H1 (cell line): ENCODE results near the gene SLC39A8. TPM values are rescaled to one million over a fixed set of nuclear protein-coding genes. Genes with fewer than 3 reads are reported as not detected.

Source experiments
- CTCF ChIA-PET: fragments of 300-600 bp; sonication (Branson Sonifier 250); formaldehyde crosslinking; loops from one replicate; lab custom pipeline; 2021; ENCODE audit not compliant: partially characterized antibody; lab: Charles Lee
- POLR2A ChIA-PET: fragments of 300-600 bp; sonication (Branson Sonifier 250); formaldehyde crosslinking; loops from one replicate; lab custom pipeline; 2021; ENCODE audit warnings: inconsistent platforms; ENCODE audit not compliant: partially characterized antibody; lab: Charles Lee
- DNase-seq, 2 experiments: peaks; one replicate each; pipeline versions ENCODE4 v3.0.0 to v3.0.0-alpha.2; 2010 to 2022; ENCODE audit warnings: low spot score in 2 of 2, low read depth in 1 of 2, mixed read lengths in 1 of 2
- FAIRE-seq: peaks from 2 replicates; lab custom pipeline; 2011; peaks lifted over from hg19 to GRCh38; lab: Jason Lieb, UNC
- H2AFZ ChIP-seq: 2 replicates; pipeline ENCODE4 v1.8.1; 2012; ENCODE audit warnings: low read length, inconsistent platforms
- H2AK5ac ChIP-seq: 2 replicates; pipeline ENCODE4 v1.6.1; 2013; ENCODE audit warnings: low read depth, low read length
- H2BK120ac ChIP-seq: replicated peaks from 2 replicates; pipeline ENCODE3; 2013; ENCODE audit warnings: low read depth, low read length, inconsistent platforms
- H2BK12ac ChIP-seq: 2 replicates; pipeline ENCODE4 v1.6.1; 2013; ENCODE audit warnings: low read depth, low read length
- H2BK15ac ChIP-seq: 2 replicates; pipeline ENCODE4 v1.6.1; 2013; ENCODE audit warnings: low read length
- H2BK20ac ChIP-seq: 2 replicates; pipeline ENCODE4 v1.6.1; 2013; ENCODE audit warnings: low read length
- H2BK5ac ChIP-seq: 2 replicates; pipeline ENCODE4 v1.6.1; 2013; ENCODE audit warnings: low read depth, low read length
- H3K14ac ChIP-seq: 2 replicates; pipeline ENCODE4 v1.6.1; 2013; ENCODE audit warnings: inconsistent platforms; ENCODE audit not compliant: insufficient read length
- H3K18ac ChIP-seq: 2 replicates; pipeline ENCODE4 v1.6.1; 2013; ENCODE audit warnings: low read length; ENCODE audit errors: extremely low read depth
- H3K23ac ChIP-seq: 2 replicates; pipeline ENCODE4 v1.6.1; 2013; ENCODE audit warnings: inconsistent platforms; ENCODE audit not compliant: insufficient read length
- H3K23me2 ChIP-seq: 2 replicates; pipeline ENCODE4 v1.6.1; 2013; ENCODE audit warnings: low read depth, low read length
- H3K27ac ChIP-seq: 2 replicates; pipeline ENCODE4 v1.6.1; 2011; ENCODE audit warnings: low read depth, low read length, inconsistent platforms
- H3K27me3 ChIP-seq, 4 experiments: replicated peaks in 1 of 4; 1 replicate in 1 of 4; 2 replicates in 3 of 4; pipeline versions ENCODE4 v1.6.1 to v1.8.1; 2011 to 2013; ENCODE audit warnings: low read length in 3 of 4, mild to moderate bottlenecking in 3 of 4, inconsistent platforms in 2 of 4, mixed read lengths in 2 of 4, moderate library complexity in 1 of 4; ENCODE audit not compliant: control insufficient read depth in 3 of 4, insufficient read depth in 3 of 4; ENCODE audit errors: extremely low read depth in 1 of 4
- H3K36me3 ChIP-seq, 4 experiments: 2 replicates each; pipeline versions ENCODE4 v1.6.1 to v1.8.1; 2011 to 2013; ENCODE audit warnings: mild to moderate bottlenecking in 4 of 4, low read length in 3 of 4, moderate library complexity in 2 of 4, control low read depth in 1 of 4, inconsistent platforms in 1 of 4; ENCODE audit not compliant: insufficient read depth in 4 of 4, control insufficient read depth in 2 of 4
- H3K4ac ChIP-seq: replicated peaks from 2 replicates; pipeline ENCODE3; 2013; ENCODE audit warnings: low read length, low read depth, mixed read lengths, inconsistent platforms; ENCODE audit not compliant: insufficient read length
- H3K4me1 ChIP-seq, 4 experiments: replicated peaks in 1 of 4; 1 replicate in 1 of 4; 2 replicates in 3 of 4; pipeline versions ENCODE4 v1.6.1 to v1.8.1; 2011 to 2013; ENCODE audit warnings: low read length in 3 of 4, inconsistent platforms in 2 of 4, mixed read lengths in 1 of 4; ENCODE audit not compliant: insufficient read depth in 4 of 4, control insufficient read depth in 3 of 4
- H3K4me2 ChIP-seq, 2 experiments: 2 replicates each; pipeline versions ENCODE4 v1.6.1 to v1.8.1; 2011 to 2013; ENCODE audit warnings: low read depth in 2 of 2, low read length in 2 of 2, control low read depth in 1 of 2, inconsistent platforms in 1 of 2, mild to moderate bottlenecking in 1 of 2; ENCODE audit not compliant: insufficient read depth in 1 of 2
- H3K4me3 ChIP-seq, 4 experiments: fragments of 200-600, 300-600 bp in 1 of 4; sonication (generic), shearing (Covaris generic), sonication (Bioruptor Twin) in 1 of 4; 2 replicates each; pipeline versions ENCODE4 v1.5.1 to v1.8.1; 2011 to 2016; ENCODE audit warnings: low read length in 4 of 4, low read depth in 3 of 4, control low read depth in 2 of 4, inconsistent platforms in 2 of 4, mild to moderate bottlenecking in 2 of 4, mixed read lengths in 1 of 4, moderate library complexity in 1 of 4; ENCODE audit not compliant: insufficient read depth in 2 of 4; ENCODE audit errors: extremely low read depth in 1 of 4
- H3K56ac ChIP-seq: replicated peaks from 2 replicates; pipeline ENCODE3; 2013; ENCODE audit warnings: low read depth, mild to moderate bottlenecking, mixed read lengths, low read length, inconsistent platforms; ENCODE audit not compliant: insufficient read length
- H3K79me1 ChIP-seq: 2 replicates; pipeline ENCODE4 v1.6.1; 2013; ENCODE audit warnings: low read depth, low read length, control low read depth
- H3K79me2 ChIP-seq, 2 experiments: 2 replicates each; pipeline versions ENCODE4 v1.6.1 to v1.8.1; 2012 to 2013; ENCODE audit warnings: low read length in 2 of 2, mild to moderate bottlenecking in 2 of 2, inconsistent platforms in 1 of 2; ENCODE audit not compliant: insufficient read depth in 2 of 2, control insufficient read depth in 1 of 2
- H3K9ac ChIP-seq, 4 experiments: replicated peaks in 1 of 4; 1 replicate in 1 of 4; 2 replicates in 3 of 4; pipeline versions ENCODE4 v1.6.1 to v1.8.1; 2011 to 2013; ENCODE audit warnings: low read depth in 3 of 4, low read length in 3 of 4, control low read depth in 2 of 4, mild to moderate bottlenecking in 2 of 4, moderate library complexity in 2 of 4, inconsistent platforms in 1 of 4; ENCODE audit errors: extremely low read depth in 1 of 4
- H3K9me3 ChIP-seq, 2 experiments: 2 replicates each; pipeline versions ENCODE4 v1.6.1 to v1.8.1; 2012 to 2013; ENCODE audit warnings: mild to moderate bottlenecking in 2 of 2, moderate library complexity in 2 of 2, control low read depth in 1 of 2, inconsistent platforms in 1 of 2, low read depth in 1 of 2, low read length in 1 of 2, mixed read lengths in 1 of 2; ENCODE audit not compliant: insufficient read depth in 2 of 2
- H4K20me1 ChIP-seq, 2 experiments: replicated peaks in 1 of 2; 2 replicates each; pipeline versions ENCODE3 to v1.8.1; 2011 to 2013; ENCODE audit warnings: inconsistent platforms in 2 of 2, low read length in 2 of 2, mild to moderate bottlenecking in 1 of 2; ENCODE audit not compliant: insufficient read depth in 2 of 2, control insufficient read depth in 1 of 2
- H4K5ac ChIP-seq: 2 replicates; pipeline ENCODE4 v1.6.1; 2013; ENCODE audit warnings: low read length, low read depth, mixed read lengths, inconsistent platforms; ENCODE audit not compliant: insufficient read length
- H4K8ac ChIP-seq: 2 replicates; pipeline ENCODE4 v1.8.0; 2013; ENCODE audit warnings: mild to moderate bottlenecking, moderate library complexity, low read length, inconsistent platforms; ENCODE audit not compliant: insufficient read depth; ENCODE audit errors: extremely low read depth
- H4K91ac ChIP-seq: replicated peaks from 2 replicates; pipeline ENCODE3; 2013; ENCODE audit warnings: low read length, mixed read lengths, inconsistent platforms; ENCODE audit not compliant: insufficient read length
- ASH2L ChIP-seq: fragments of 200-600, 300-600 bp; sonication (generic); IDR thresholded peaks from one replicate; pipeline ENCODE4 v1.7.1; 2017; ENCODE audit warnings: low read length
- BCL11A ChIP-seq, 2 experiments: IDR thresholded peaks; one replicate each; pipeline ENCODE4 v1.6.1; 2011; ENCODE audit warnings: low read depth in 2 of 2, low read length in 2 of 2, mild to moderate bottlenecking in 2 of 2
- EZH2 ChIP-seq: fragments of 200-600 bp; sonication (generic); IDR thresholded peaks from 2 replicates; pipeline ENCODE4 v1.7.1; 2012; ENCODE audit warnings: low read depth, mild to moderate bottlenecking, moderate library complexity, low read length, inconsistent platforms; ENCODE audit not compliant: severe bottlenecking
- JUN ChIP-seq: IDR thresholded peaks from 2 replicates; pipeline ENCODE4 v1.6.1; 2011; ENCODE audit warnings: low read depth, mild to moderate bottlenecking, improper control_type of control experiment, low read length
- SIRT6 ChIP-seq: IDR thresholded peaks from one replicate; pipeline ENCODE4 v1.7.1; 2012; ENCODE audit warnings: low read length, inconsistent platforms
- YY1 ChIP-seq: IDR thresholded peaks from 2 replicates; pipeline ENCODE4 v1.6.1; 2011; ENCODE audit warnings: low read depth, mild to moderate bottlenecking, low read length
- WGBS, 2 experiments: shearing (Covaris generic) in 1 of 2; methylation state at CpG; one replicate each; pipeline versions ENCODE4 v1.1.6 to v1.1.7; 2013 to 2015; ENCODE audit warnings: low lambda C conversion rate in 2 of 2, mixed read lengths in 2 of 2, inconsistent platforms in 1 of 2, low coverage in 1 of 2, missing lambda C conversion rate in 1 of 2; ENCODE audit not compliant: insufficient replicate concordance in 2 of 2, insufficient coverage in 1 of 2, insufficient read length in 1 of 2; ENCODE audit errors: extremely low coverage in 1 of 2, missing lambda C conversion rate in 1 of 2; 5-methylcytosine and 5-hydroxymethylcytosine counted together
- polyA plus RNA-seq, 7 experiments: library from polyadenylated mRNA; depleted of rRNA in 3 of 7; stranded (reverse) in 5 of 7; unstranded in 2 of 7; fragments of >200 nt in 5 of 7; fragments of 200-250 nt in 2 of 7; gene quantifications; 1 replicate in 5 of 7; 2 replicates in 1 of 7; 4 replicates in 1 of 7; pipeline versions ENCODE4 v1.2.1 to v1.2.3, GENCODE V29; 2011 to 2013; ENCODE audit warnings: missing spikeins in 2 of 7, mixed read lengths in 2 of 7
- total RNA-seq: library from RNA; stranded (reverse); fragmentation: NEBNext Ultra II Directional; extraction: Animal tissue kit (Norgen Biotek cat#: 25700); gene quantifications from 2 replicates; pipeline ENCODE4 v1.2.1, GENCODE V29; 2021

SLC39A8 gene
- total and polyA plus RNA-seq, 2 of the 8 experiments (the other 6 are each of a cell fraction or from before 2014, with no cell fraction given): 6.4 to 38.7 TPM

DNA sequence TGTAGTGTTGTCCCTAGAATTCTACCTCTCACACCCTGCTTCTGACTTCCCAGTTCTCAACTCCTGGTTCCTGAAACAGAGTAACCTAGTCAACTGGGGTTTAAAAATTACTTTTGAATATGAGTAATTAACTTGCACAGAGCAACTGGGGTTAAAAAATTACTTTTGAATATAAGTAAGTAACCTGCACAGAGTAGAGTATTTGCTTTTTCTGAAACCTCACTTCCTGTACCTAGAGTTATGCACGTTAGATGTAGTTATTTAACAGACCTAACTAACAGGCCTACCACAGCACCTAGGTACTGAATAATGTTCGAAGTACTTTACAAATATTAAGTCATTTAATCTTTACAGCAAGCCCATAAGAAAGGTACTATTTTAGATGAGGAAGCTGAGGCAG, 32.9 kb downstream of the SLC39A8 start:
- no peak overlapping the region for H3K23ac ChIP-seq
- no peak overlapping the region for H3K14ac ChIP-seq
- H3K4me1 ChIP-seq: no peaks in the 10 kb centered on the region
- H3K4me2 ChIP-seq: no peak overlapping the region
- no peak overlapping the region for H4K91ac ChIP-seq
- no peak overlapping the region for H4K5ac ChIP-seq
- no peaks in the 10 kb centered on the region for H4K20me1 ChIP-seq
- H3K18ac ChIP-seq: no peak overlapping the region
- no peak overlapping the region for H2AFZ ChIP-seq
- 89% methylated on average over 2 of the region's 2 CpGs; no CpG with 5 or more reads in 1 of the 2 experiments for WGBS, 2 experiments
- no peak overlapping the region for H3K9ac ChIP-seq
- no peaks in the 10 kb centered on the region for H3K79me2 ChIP-seq
- H3K79me1 ChIP-seq: 0 out of 2 replicates have a peak, but pooled peaks cover 3% of the 10 kb centered on the region
- H3K23me2 ChIP-seq: no peaks in the 10 kb centered on the region
- no peak overlapping the region for H2BK120ac ChIP-seq
- no peak for FAIRE-seq
- H3K27ac ChIP-seq: no peak overlapping the region
- H2BK20ac ChIP-seq: no peak overlapping the region
- no peak for DNase-seq
- no peak overlapping the region for H3K56ac ChIP-seq
- H2BK12ac ChIP-seq: no peak overlapping the region
- H4K8ac ChIP-seq: no peak overlapping the region
- H2BK5ac ChIP-seq: no peak overlapping the region
- H3K9me3 ChIP-seq: no peaks in the 10 kb centered on the region
- H3K27me3 ChIP-seq: no peaks in the 10 kb centered on the region
- no peak overlapping the region for H2AK5ac ChIP-seq
- H3K4me3 ChIP-seq: no peak overlapping the region
- H3K4ac ChIP-seq: no peak overlapping the region
- CTCF ChIA-PET: interaction anchor here (3.7 kb wide), 1 partner anchor 12 kb away, joined by 19 read pairs; no protein-coding TSS in a partner anchor
- no peak for TF ChIP-seq ASH2L
- no peak for TF ChIP-seq SIRT6
- TF ChIP-seq EZH2: no peak
- TF ChIP-seq JUN: no peak
- TF ChIP-seq YY1: no peak
- TF ChIP-seq BCL11A (IDR thresholded peaks at IDR 0.05; ENCODE audit: low read depth in 2 of 2, low read length in 2 of 2): no peak
- TF ChIP-seq, all 59 proteins: peak for 0
- POLR2A ChIA-PET: no interaction called here
- H3K36me3 ChIP-seq: no peaks in the 10 kb centered on the region
- H2BK15ac ChIP-seq: no peak overlapping the region
